ENCODE results near the gene NSMF. TPM values are rescaled to one million over a fixed set of nuclear protein-coding genes. Genes with fewer than 3 reads are reported as not detected.

The NSMF gene
- total and polyA plus RNA-seq, 10 of the 15 experiments (the other 5 are each of a cell fraction or from before 2014, with no cell fraction given): 0.13 to 44.3 (median 13.4) TPM

DNA sequence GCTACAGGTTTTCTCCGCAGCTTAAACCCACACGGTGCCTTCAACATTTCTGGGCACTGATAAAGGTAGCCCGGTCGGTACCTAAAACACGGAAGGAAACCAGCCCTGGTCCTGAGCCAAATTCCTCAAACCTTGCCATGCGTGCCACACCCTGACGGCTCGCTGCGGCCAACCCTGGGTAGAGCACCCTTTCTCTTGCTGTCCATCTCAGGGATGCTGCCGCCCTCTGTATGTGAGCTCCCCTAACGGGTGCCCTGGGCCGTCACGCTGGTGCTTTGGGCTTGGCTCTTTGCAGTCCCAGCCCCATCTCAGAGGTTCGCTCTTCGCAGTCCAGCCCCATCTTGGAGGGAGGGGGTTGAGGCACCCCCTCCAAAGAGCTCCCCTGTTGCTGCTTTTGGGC, 47.1 kb upstream of the NSMF start:
- 85% methylated on average over 15 of the region's 15 CpGs for WGBS (ENCODE audit: insufficient coverage, insufficient replicate concordance, low lambda C conversion rate, missing lambda C conversion rate)
- Histone ChIP-seq H3K27me3 (replicated peaks in 1 of 2; ENCODE audit: control insufficient read depth in 2 of 2, insufficient read depth in 2 of 2, low read length in 1 of 2) (no peaks in the 10 kb centered on the region; a peak in 1 of 4 replicates), H3K9me3 (replicated peaks; ENCODE audit: control insufficient read depth, insufficient read depth, low read length) (no peaks in the 10 kb centered on the region; the same call in 2 of the 3 replicates), H3K27ac (ENCODE audit: control insufficient read depth, insufficient read depth) (no peak overlapping the region), H2AFZ (ENCODE audit: control insufficient read depth, low read depth, low read length) (no peak overlapping the region), H3K4me2 (ENCODE audit: control insufficient read depth, insufficient read depth) (no peak overlapping the region), H4K20me1 (ENCODE audit: control insufficient read depth, insufficient read depth) (no peaks in the 10 kb centered on the region), H3K4me3 (no peak overlapping the region), H3K9ac (ENCODE audit: control insufficient read depth, insufficient read depth, low read length) (no peak overlapping the region), H3K79me2 (ENCODE audit: control insufficient read depth, insufficient read depth, low read length) (no peaks in the 10 kb centered on the region), H3K36me3 (ENCODE audit: control insufficient read depth in 2 of 2, insufficient read depth in 2 of 2, low read length in 1 of 2) (no peaks in the 10 kb centered on the region), H3K4me1 (ENCODE audit: control insufficient read depth, insufficient read depth, low read length) (no peaks in the 10 kb centered on the region)
- ATAC-seq (no peak), DNase-seq (ENCODE audit: low read depth, low spot score) (no peak), FAIRE-seq (no peak)
- ChIA-PET RAD21 (ENCODE audit: unreplicated experiment) (no interaction called here), CTCF (no interaction called here), SMC1A (ENCODE audit: uncharacterized antibody, unreplicated experiment) (no interaction called here), POLR2A (interaction anchor here (0.6 kb wide), 1 partner anchor 92 kb away, joined by 5 read pairs; no protein-coding TSS in a partner anchor)
- intact Hi-C loops (cut with micrococcal nuclease; ENCODE audit: unreplicated experiment) (no loop called here), in situ Hi-C loops (cut with MboI) (no loop called here)
- BruUV-seq (replicated peaks): no TSS peak
- TF ChIP-seq, protein P1, sequence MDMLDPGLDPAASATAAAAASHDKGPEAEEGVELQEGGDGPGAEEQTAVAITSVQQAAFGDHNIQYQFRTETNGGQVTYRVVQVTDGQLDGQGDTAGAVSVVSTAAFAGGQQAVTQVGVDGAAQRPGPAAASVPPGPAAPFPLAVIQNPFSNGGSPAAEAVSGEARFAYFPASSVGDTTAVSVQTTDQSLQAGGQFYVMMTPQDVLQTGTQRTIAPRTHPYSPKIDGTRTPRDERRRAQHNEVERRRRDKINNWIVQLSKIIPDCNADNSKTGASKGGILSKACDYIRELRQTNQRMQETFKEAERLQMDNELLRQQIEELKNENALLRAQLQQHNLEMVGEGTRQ (IDR thresholded peaks at IDR 0.05; ENCODE audit: borderline replicate concordance, low read depth, low read length): no peak
- TF ChIP-seq, protein P2, sequence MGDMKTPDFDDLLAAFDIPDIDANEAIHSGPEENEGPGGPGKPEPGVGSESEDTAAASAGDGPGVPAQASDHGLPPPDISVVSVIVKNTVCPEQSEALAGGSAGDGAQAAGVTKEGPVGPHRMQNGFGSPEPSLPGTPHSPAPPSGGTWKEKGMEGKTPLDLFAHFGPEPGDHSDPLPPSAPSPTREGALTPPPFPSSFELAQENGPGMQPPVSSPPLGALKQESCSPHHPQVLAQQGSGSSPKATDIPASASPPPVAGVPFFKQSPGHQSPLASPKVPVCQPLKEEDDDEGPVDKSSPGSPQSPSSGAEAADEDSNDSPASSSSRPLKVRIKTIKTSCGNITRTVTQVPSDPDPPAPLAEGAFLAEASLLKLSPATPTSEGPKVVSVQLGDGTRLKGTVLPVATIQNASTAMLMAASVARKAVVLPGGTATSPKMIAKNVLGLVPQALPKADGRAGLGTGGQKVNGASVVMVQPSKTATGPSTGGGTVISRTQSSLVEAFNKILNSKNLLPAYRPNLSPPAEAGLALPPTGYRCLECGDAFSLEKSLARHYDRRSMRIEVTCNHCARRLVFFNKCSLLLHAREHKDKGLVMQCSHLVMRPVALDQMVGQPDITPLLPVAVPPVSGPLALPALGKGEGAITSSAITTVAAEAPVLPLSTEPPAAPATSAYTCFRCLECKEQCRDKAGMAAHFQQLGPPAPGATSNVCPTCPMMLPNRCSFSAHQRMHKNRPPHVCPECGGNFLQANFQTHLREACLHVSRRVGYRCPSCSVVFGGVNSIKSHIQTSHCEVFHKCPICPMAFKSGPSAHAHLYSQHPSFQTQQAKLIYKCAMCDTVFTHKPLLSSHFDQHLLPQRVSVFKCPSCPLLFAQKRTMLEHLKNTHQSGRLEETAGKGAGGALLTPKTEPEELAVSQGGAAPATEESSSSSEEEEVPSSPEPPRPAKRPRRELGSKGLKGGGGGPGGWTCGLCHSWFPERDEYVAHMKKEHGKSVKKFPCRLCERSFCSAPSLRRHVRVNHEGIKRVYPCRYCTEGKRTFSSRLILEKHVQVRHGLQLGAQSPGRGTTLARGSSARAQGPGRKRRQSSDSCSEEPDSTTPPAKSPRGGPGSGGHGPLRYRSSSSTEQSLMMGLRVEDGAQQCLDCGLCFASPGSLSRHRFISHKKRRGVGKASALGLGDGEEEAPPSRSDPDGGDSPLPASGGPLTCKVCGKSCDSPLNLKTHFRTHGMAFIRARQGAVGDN (IDR thresholded peaks at IDR 0.05): no peak
- TF ChIP-seq NRF1 (conservative IDR thresholded peaks at IDR 0.05; ENCODE audit: low read depth, low read length) (no peak), EGR1 (IDR thresholded peaks at IDR 0.05; ENCODE audit: borderline replicate concordance in 1 of 2, low read depth in 2 of 2, low read length in 2 of 2) (no peak), E4F1 (IDR thresholded peaks at IDR 0.05; ENCODE audit: borderline replicate concordance, partially characterized antibody) (no peak), BCL11A (IDR thresholded peaks at IDR 0.05; ENCODE audit: low read depth, low read length) (no peak), HCFC1 (IDR thresholded peaks at IDR 0.05; ENCODE audit: low read length) (no peak), POLR2AphosphoS2 (IDR thresholded peaks at IDR 0.05; ENCODE audit: low read depth, low read length) (no peak), TCF7 (IDR thresholded peaks at IDR 0.05; ENCODE audit: borderline replicate concordance) (no peak), ATF7 (IDR thresholded peaks at IDR 0.05; ENCODE audit: low read depth) (no peak)
- TF ChIP-seq, protein P3, sequence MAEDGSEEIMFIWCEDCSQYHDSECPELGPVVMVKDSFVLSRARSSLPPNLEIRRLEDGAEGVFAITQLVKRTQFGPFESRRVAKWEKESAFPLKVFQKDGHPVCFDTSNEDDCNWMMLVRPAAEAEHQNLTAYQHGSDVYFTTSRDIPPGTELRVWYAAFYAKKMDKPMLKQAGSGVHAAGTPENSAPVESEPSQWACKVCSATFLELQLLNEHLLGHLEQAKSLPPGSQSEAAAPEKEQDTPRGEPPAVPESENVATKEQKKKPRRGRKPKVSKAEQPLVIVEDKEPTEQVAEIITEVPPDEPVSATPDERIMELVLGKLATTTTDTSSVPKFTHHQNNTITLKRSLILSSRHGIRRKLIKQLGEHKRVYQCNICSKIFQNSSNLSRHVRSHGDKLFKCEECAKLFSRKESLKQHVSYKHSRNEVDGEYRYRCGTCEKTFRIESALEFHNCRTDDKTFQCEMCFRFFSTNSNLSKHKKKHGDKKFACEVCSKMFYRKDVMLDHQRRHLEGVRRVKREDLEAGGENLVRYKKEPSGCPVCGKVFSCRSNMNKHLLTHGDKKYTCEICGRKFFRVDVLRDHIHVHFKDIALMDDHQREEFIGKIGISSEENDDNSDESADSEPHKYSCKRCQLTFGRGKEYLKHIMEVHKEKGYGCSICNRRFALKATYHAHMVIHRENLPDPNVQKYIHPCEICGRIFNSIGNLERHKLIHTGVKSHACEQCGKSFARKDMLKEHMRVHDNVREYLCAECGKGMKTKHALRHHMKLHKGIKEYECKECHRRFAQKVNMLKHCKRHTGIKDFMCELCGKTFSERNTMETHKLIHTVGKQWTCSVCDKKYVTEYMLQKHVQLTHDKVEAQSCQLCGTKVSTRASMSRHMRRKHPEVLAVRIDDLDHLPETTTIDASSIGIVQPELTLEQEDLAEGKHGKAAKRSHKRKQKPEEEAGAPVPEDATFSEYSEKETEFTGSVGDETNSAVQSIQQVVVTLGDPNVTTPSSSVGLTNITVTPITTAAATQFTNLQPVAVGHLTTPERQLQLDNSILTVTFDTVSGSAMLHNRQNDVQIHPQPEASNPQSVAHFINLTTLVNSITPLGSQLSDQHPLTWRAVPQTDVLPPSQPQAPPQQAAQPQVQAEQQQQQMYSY (CRISPR knock-in tag; IDR thresholded peaks at IDR 0.05): no peak
- TF ChIP-seq, protein P4, sequence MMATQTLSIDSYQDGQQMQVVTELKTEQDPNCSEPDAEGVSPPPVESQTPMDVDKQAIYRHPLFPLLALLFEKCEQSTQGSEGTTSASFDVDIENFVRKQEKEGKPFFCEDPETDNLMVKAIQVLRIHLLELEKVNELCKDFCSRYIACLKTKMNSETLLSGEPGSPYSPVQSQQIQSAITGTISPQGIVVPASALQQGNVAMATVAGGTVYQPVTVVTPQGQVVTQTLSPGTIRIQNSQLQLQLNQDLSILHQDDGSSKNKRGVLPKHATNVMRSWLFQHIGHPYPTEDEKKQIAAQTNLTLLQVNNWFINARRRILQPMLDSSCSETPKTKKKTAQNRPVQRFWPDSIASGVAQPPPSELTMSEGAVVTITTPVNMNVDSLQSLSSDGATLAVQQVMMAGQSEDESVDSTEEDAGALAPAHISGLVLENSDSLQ (IDR thresholded peaks at IDR 0.05): no peak
